ENCODE measurements around the gene DENND6B. TPM values are rescaled to one million over a fixed set of nuclear protein-coding genes. Genes with fewer than 3 reads are reported as not detected.

The DENND6B gene
- total and polyA plus RNA-seq, 2 of the 13 experiments (the other 11 are each of a cell fraction or from before 2014, with no cell fraction given), result 0.95 to 3.8 TPM

DNA sequence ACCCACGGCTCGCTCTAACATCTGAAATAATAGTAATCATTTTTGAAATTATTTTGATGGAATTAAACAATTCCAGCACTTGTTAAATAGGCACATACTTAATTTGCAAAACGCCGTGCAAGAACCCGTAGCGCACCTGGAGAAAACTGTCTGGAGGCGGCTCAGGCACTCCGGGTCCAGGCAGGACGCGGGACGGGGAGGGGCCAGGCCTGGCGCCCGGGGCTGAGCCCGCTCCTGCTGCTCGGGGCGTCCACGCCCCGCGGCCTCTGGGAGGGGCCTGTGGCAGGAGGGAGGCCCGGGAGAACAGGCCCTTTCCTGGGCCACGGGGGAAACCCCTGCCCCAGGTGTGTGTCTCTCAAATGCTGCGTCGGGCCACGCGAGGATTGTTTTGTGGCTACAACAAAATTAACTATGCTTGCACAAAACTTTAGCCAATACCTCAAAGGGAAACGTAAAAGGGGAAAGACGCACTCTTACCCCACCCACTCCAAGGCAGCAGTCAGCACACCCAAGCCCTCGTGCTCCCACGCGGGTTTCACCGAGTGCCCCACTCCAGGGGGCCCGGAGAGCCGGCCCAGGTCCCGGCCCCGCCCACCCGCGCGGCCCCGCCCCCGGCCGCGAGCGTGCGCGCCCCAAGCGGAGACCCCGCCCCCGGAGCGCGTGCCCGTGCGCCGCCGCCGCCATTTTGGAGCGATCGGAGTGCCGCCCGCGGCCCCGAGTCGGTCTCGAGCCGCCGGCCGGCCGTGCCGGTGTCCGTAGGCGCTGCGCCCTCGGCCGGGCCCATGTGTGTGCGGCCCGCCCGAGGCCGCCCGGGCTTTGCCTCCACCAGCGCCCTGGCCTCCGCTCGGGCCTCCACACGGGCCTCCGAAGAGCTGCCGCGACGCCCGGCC is 16.1 kb upstream of the DENND6B start, which contains the start of gene PPP6R2 (continued):
- TF ChIP-seq NPAS2 (CRISPR knock-in tag; IDR thresholded peaks at IDR 0.05; ENCODE audit: borderline replicate concordance), result no peak
- no peak for TF ChIP-seq PCBP1 (IDR thresholded peaks at IDR 0.05; ENCODE audit: borderline replicate concordance, low read depth, low read length)
- TF ChIP-seq U2AF2 (IDR thresholded peaks at IDR 0.05; ENCODE audit: low read depth, low read length), result no peak
- TF ChIP-seq, protein P1, sequence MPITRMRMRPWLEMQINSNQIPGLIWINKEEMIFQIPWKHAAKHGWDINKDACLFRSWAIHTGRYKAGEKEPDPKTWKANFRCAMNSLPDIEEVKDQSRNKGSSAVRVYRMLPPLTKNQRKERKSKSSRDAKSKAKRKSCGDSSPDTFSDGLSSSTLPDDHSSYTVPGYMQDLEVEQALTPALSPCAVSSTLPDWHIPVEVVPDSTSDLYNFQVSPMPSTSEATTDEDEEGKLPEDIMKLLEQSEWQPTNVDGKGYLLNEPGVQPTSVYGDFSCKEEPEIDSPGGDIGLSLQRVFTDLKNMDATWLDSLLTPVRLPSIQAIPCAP (CRISPR knock-in tag; IDR thresholded peaks at IDR 0.05; ENCODE audit: low read depth), result no peak
- TF ChIP-seq ZNF615 (CRISPR knock-in tag; IDR thresholded peaks at IDR 0.05; ENCODE audit: borderline replicate concordance), result no peak
- TF ChIP-seq ZNF430 (CRISPR knock-in tag; IDR thresholded peaks at IDR 0.05), result no peak
- TF ChIP-seq, protein P2, sequence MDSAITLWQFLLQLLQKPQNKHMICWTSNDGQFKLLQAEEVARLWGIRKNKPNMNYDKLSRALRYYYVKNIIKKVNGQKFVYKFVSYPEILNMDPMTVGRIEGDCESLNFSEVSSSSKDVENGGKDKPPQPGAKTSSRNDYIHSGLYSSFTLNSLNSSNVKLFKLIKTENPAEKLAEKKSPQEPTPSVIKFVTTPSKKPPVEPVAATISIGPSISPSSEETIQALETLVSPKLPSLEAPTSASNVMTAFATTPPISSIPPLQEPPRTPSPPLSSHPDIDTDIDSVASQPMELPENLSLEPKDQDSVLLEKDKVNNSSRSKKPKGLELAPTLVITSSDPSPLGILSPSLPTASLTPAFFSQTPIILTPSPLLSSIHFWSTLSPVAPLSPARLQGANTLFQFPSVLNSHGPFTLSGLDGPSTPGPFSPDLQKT (CRISPR knock-in tag; IDR thresholded peaks at IDR 0.05; ENCODE audit: borderline replicate concordance), result no peak
- 0 out of 2 replicates have a peak, but pooled peaks have one; percentile 3 for TF ChIP-seq THAP11 (CRISPR knock-in tag; IDR thresholded peaks at IDR 0.05)
- no peak for TF ChIP-seq ZNF577 (CRISPR knock-in tag; IDR thresholded peaks at IDR 0.05; ENCODE audit: borderline replicate concordance, low read depth)
- TF ChIP-seq, protein P3, sequence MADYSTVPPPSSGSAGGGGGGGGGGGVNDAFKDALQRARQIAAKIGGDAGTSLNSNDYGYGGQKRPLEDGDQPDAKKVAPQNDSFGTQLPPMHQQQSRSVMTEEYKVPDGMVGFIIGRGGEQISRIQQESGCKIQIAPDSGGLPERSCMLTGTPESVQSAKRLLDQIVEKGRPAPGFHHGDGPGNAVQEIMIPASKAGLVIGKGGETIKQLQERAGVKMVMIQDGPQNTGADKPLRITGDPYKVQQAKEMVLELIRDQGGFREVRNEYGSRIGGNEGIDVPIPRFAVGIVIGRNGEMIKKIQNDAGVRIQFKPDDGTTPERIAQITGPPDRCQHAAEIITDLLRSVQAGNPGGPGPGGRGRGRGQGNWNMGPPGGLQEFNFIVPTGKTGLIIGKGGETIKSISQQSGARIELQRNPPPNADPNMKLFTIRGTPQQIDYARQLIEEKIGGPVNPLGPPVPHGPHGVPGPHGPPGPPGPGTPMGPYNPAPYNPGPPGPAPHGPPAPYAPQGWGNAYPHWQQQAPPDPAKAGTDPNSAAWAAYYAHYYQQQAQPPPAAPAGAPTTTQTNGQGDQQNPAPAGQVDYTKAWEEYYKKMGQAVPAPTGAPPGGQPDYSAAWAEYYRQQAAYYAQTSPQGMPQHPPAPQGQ (CRISPR knock-in tag; IDR thresholded peaks at IDR 0.05; ENCODE audit: borderline replicate concordance), result no peak
- TF ChIP-seq ZNF441 (CRISPR knock-in tag; IDR thresholded peaks at IDR 0.05; ENCODE audit: borderline replicate concordance), result 0 out of 2 replicates have a peak, but pooled peaks have one; percentile 21
- no peak for TF ChIP-seq AGO2 (optimal IDR thresholded peaks at IDR 0.05; ENCODE audit: low read depth, low read length)
- TF ChIP-seq, protein P4, sequence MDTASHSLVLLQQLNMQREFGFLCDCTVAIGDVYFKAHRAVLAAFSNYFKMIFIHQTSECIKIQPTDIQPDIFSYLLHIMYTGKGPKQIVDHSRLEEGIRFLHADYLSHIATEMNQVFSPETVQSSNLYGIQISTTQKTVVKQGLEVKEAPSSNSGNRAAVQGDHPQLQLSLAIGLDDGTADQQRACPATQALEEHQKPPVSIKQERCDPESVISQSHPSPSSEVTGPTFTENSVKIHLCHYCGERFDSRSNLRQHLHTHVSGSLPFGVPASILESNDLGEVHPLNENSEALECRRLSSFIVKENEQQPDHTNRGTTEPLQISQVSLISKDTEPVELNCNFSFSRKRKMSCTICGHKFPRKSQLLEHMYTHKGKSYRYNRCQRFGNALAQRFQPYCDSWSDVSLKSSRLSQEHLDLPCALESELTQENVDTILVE (CRISPR knock-in tag; IDR thresholded peaks at IDR 0.05), result no peak
- TF ChIP-seq, protein P5, sequence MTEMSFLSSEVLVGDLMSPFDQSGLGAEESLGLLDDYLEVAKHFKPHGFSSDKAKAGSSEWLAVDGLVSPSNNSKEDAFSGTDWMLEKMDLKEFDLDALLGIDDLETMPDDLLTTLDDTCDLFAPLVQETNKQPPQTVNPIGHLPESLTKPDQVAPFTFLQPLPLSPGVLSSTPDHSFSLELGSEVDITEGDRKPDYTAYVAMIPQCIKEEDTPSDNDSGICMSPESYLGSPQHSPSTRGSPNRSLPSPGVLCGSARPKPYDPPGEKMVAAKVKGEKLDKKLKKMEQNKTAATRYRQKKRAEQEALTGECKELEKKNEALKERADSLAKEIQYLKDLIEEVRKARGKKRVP (CRISPR knock-in tag; IDR thresholded peaks at IDR 0.05), result 0 out of 4 replicates have a peak, but pooled peaks of 1 of the 2 experiments have one; percentile 3
- TF ChIP-seq ZNF121 (CRISPR knock-in tag; IDR thresholded peaks at IDR 0.05), result no peak
- no peak for TF ChIP-seq ZNF567 (CRISPR knock-in tag; IDR thresholded peaks at IDR 0.05; ENCODE audit: borderline replicate concordance)
- TF ChIP-seq SP4 (CRISPR knock-in tag; IDR thresholded peaks at IDR 0.05), result peak; percentile 38; the same call in 1 of the 2 replicates
- TF ChIP-seq, protein P6, sequence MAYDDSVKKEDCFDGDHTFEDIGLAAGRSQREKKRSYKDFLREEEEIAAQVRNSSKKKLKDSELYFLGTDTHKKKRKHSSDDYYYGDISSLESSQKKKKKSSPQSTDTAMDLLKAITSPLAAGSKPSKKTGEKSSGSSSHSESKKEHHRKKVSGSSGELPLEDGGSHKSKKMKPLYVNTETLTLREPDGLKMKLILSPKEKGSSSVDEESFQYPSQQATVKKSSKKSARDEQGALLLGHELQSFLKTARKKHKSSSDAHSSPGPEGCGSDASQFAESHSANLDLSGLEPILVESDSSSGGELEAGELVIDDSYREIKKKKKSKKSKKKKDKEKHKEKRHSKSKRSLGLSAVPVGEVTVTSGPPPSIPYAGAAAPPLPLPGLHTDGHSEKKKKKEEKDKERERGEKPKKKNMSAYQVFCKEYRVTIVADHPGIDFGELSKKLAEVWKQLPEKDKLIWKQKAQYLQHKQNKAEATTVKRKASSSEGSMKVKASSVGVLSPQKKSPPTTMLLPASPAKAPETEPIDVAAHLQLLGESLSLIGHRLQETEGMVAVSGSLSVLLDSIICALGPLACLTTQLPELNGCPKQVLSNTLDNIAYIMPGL (CRISPR knock-in tag; IDR thresholded peaks at IDR 0.05; ENCODE audit: borderline replicate concordance in 1 of 2, low read depth in 1 of 2), result peak in 1 of 2 experiments; percentile 5; a peak in 1 of 4 replicates
- no peak for TF ChIP-seq NFRKB (IDR thresholded peaks at IDR 0.05)
- no peak for TF ChIP-seq ZNF709 (CRISPR knock-in tag; IDR thresholded peaks at IDR 0.05)

All from HepG2 (cell line).